A673 (cell line): ENCODE data around the gene TRIM13.

Source experiments
- EZH2 ChIP-seq: fragments of 200-600 bp; sonication (generic); IDR thresholded peaks from 2 replicates; pipeline ENCODE4 v1.6.1; 2017; ENCODE audit warnings: borderline replicate concordance, low read depth, mild to moderate bottlenecking, mixed read lengths, antibody characterized with exemption, low read length; ENCODE audit not compliant: poor library complexity, severe bottlenecking
- TF ChIP-seq, protein P1 (sequence below): fragments of 300-800, 200-600 bp; sonication (generic); conservative IDR thresholded peaks from 2 replicates; pipeline ENCODE4 v1.5.1; 2017; ENCODE audit warnings: low read depth, mild to moderate bottlenecking, antibody characterized with exemption, low read length, moderate library complexity, mixed read lengths

DNA sequence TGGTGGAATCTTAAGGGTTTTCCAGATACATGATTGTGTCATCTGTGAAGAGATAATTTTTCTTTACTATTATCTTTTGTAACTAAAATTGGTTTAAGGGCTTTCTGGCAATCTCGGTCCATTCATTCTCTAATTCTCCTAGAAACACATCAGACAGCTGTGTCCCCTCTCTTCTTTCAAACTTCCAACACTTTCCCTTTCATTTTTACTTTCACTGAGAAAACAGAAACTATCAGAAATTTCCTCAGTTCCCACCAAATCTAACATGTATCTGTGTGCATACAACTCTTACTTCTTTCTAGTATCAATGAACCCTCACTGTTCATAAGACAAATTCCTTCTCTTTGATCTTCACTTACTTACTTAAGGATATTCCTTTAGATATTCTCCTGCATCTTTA, 58.6 kb downstream of the TRIM13 start:
- TF ChIP-seq, protein P1, sequence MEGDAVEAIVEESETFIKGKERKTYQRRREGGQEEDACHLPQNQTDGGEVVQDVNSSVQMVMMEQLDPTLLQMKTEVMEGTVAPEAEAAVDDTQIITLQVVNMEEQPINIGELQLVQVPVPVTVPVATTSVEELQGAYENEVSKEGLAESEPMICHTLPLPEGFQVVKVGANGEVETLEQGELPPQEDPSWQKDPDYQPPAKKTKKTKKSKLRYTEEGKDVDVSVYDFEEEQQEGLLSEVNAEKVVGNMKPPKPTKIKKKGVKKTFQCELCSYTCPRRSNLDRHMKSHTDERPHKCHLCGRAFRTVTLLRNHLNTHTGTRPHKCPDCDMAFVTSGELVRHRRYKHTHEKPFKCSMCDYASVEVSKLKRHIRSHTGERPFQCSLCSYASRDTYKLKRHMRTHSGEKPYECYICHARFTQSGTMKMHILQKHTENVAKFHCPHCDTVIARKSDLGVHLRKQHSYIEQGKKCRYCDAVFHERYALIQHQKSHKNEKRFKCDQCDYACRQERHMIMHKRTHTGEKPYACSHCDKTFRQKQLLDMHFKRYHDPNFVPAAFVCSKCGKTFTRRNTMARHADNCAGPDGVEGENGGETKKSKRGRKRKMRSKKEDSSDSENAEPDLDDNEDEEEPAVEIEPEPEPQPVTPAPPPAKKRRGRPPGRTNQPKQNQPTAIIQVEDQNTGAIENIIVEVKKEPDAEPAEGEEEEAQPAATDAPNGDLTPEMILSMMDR = no peak
- TF ChIP-seq EZH2 = no peak
